ENCODE measurements around the gene TAF11L3.
"Not testable (repeated sequence)": the region's sequence is repeated elsewhere in the genome, so short reads cannot be mapped to it uniquely, and the experiment has no call there.

Gene TAF11L3

GRCh38 chr5:17497931-17498330 lies 20.2 kb upstream of the TAF11L3 start, which contains the start of gene TAF11L2:
Gene TAF11L2, plus strand, starts transcription at chr5:17498231.
- H3K9me3 ChIP-seq (ENCODE audit: low read length); H3K36me3 ChIP-seq (ENCODE audit: insufficient read depth, low read length); H3K9ac ChIP-seq (ENCODE audit: low read length); H3K4me3 ChIP-seq (ENCODE audit: low read depth in 1 of 2, low read length in 2 of 2); H3K4me1 ChIP-seq (ENCODE audit: insufficient read depth, low read length); H3K27ac ChIP-seq (ENCODE audit: low read depth, low read length); H3K27me3 ChIP-seq (ENCODE audit: control insufficient read depth in 1 of 2, insufficient read depth in 2 of 2, low read length in 2 of 2): not testable (repeated sequence)

DNA sequence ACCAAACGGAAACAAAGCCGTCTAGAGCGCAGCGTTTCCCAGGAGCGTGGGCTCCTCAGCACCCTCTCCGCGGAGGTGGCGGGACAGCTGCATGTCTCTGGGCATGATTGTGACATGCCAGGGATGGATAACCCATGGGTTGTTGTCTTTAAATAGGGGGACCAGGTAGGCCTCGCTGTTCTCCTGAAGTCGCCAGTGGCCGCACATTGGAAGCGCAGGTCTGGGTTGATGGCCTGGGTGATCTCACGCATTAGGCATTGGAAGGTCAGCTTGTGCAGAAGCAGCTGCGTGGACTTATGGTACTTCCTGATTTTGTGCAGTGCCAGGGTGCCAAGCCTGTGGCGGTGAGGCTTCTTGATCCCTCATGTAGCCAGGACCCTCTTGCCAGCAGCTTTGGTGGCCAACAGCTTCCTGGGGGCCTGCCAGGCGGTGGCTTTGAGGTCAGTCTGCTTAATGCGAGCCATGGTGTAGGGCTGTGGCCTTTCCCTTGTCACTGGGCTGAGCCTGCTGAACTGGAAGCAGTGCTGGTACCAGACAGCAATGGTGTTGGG lies 6.3 kb upstream of the TAF11L3 start:
- Histone ChIP-seq H3K4me1 (ENCODE audit: insufficient read depth, low read length) (no peaks in the 10 kb centered on the region), H3K36me3 (ENCODE audit: insufficient read depth, low read length) (no peaks in the 10 kb centered on the region)

DNA sequence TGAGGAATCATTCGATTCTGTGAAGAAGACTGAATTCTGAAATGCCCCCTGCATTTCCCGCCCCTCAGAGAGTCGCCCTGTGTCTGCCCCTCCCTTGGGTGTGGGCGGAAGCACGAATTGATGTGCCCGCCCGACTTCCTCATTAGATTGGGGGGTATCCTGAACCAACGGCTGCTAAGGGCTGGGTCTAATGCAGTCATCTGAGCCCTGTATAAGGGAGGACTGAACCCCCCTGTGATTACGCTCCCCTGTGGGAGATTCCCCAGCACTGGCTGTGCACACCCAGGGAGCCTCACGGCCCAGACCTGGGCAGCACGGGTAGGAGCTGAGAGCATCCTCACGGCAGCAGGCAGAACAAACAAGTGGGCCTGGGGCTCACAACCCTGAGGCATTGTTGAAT lies 641 bp upstream of the TAF11L3 start:
- H3K27ac ChIP-seq (ENCODE audit: low read depth, low read length); H3K9me3 ChIP-seq (ENCODE audit: low read length); H3K4me3 ChIP-seq (ENCODE audit: low read depth in 1 of 2, low read length in 2 of 2); H3K9ac ChIP-seq (ENCODE audit: low read length); H3K4me1 ChIP-seq (ENCODE audit: insufficient read depth, low read length); H3K36me3 ChIP-seq (ENCODE audit: insufficient read depth, low read length); H3K27me3 ChIP-seq (ENCODE audit: control insufficient read depth in 1 of 2, insufficient read depth in 2 of 2, low read length in 2 of 2): not testable (repeated sequence)

More for the DNA sequence above, 6.3 kb upstream of the TAF11L3 start:
- Histone ChIP-seq H3K27ac (ENCODE audit: low read depth, low read length) (no peak overlapping the region), H3K9me3 (ENCODE audit: low read length) (no peaks in the 10 kb centered on the region), H3K27me3 (ENCODE audit: control insufficient read depth in 1 of 2, insufficient read depth in 2 of 2, low read length in 2 of 2) (no peaks in the 10 kb centered on the region), H3K4me3 (ENCODE audit: low read depth in 1 of 2, low read length in 2 of 2) (no peak overlapping the region), H3K9ac (ENCODE audit: low read length) (no peak overlapping the region)

- H3K4me1 ChIP-seq (ENCODE audit: insufficient read depth, low read length); H3K27me3 ChIP-seq (ENCODE audit: control insufficient read depth in 1 of 2, insufficient read depth in 2 of 2, low read length in 2 of 2); H3K27ac ChIP-seq (ENCODE audit: low read depth, low read length); H3K4me3 ChIP-seq (ENCODE audit: low read depth in 1 of 2, low read length in 2 of 2); H3K36me3 ChIP-seq (ENCODE audit: insufficient read depth, low read length); H3K9me3 ChIP-seq (ENCODE audit: low read length); H3K9ac ChIP-seq (ENCODE audit: low read length): not testable (repeated sequence)
Measured at GRCh38 chr5:17519508-17519907, 1.3 kb downstream of the TAF11L3 start.

DNA sequence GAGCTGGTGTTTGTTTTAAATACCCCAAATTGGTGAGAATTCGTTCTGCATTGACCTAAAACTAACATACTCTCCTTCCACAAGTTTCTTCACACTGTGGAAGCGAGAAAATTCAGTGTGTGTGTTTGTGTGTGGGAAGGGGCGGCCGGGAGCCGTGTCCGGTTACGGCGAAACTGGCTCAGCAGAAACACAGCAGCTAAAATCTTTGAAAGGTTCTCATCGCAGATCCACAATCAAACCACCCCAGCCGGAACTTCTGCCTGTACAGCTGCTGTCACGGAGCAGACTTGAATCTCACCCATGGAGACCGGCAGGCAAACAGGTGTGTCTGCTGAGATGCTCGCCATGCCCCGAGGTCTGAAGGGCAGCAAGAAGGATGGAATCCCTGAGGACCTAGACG lies 3.3 kb downstream of the TAF11L3 start, which contains the start of gene TAF11L4:
TAF11L4 (plus strand) TSS at position 301 of the 400 bp plus-strand sequence.
- H3K27ac ChIP-seq (ENCODE audit: low read depth, low read length); H3K36me3 ChIP-seq (ENCODE audit: insufficient read depth, low read length); H3K9me3 ChIP-seq (ENCODE audit: low read length); H3K4me3 ChIP-seq (ENCODE audit: low read depth in 1 of 2, low read length in 2 of 2); H3K4me1 ChIP-seq (ENCODE audit: insufficient read depth, low read length); H3K9ac ChIP-seq (ENCODE audit: low read length); H3K27me3 ChIP-seq (ENCODE audit: control insufficient read depth in 1 of 2, insufficient read depth in 2 of 2, low read length in 2 of 2): not testable (repeated sequence)

DNA sequence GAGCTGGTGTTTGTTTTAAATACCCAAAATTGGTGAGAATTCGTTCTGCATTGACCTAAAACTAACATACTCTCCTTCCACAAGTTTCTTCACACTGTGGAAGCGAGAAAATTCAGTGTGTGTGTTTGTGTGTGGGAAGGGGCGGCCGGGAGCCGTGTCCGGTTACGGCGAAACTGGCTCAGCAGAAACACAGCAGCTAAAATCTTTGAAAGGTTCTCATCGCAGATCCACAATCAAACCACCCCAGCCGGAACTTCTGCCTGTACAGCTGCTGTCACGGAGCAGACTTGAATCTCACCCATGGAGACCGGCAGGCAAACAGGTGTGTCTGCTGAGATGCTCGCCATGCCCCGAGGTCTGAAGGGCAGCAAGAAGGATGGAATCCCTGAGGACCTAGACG lies 6.8 kb downstream of the TAF11L3 start, which contains the start of gene TAF11L5:
TAF11L5 (plus strand) TSS at position 301 of the 400 bp plus-strand sequence.
- H3K27me3 ChIP-seq (ENCODE audit: control insufficient read depth in 1 of 2, insufficient read depth in 2 of 2, low read length in 2 of 2); H3K4me1 ChIP-seq (ENCODE audit: insufficient read depth, low read length); H3K27ac ChIP-seq (ENCODE audit: low read depth, low read length): not testable (repeated sequence)

DNA sequence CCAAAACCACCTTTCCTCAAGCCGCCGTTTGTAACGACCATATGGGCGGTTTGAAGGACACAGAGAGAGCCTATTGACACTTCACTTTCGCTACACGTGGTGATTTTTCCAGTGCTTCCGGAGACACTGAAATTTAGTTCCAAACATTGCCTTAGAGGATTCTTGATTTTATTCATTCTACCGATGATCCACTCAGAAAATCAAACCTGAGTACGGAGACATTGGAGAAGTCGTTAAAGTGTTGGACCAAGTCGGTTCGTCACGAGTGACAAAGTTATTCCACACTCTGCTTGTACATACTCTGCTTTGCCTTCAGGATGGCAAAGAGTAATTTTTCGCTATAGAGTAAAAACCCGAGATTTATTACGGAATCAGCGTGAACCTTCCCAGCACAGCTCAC lies 8.3 kb downstream of the TAF11L3 start:
- H3K4me1 ChIP-seq (ENCODE audit: insufficient read depth, low read length); H3K36me3 ChIP-seq (ENCODE audit: insufficient read depth, low read length); H3K27ac ChIP-seq (ENCODE audit: low read depth, low read length); H3K4me3 ChIP-seq (ENCODE audit: low read depth in 1 of 2, low read length in 2 of 2); H3K9ac ChIP-seq (ENCODE audit: low read length); H3K9me3 ChIP-seq (ENCODE audit: low read length); H3K27me3 ChIP-seq (ENCODE audit: control insufficient read depth in 1 of 2, insufficient read depth in 2 of 2, low read length in 2 of 2): not testable (repeated sequence)

More for the DNA sequence above, 6.8 kb downstream of the TAF11L3 start, which contains the start of gene TAF11L5:
- H3K4me3 ChIP-seq (ENCODE audit: low read depth in 1 of 2, low read length in 2 of 2); H3K9me3 ChIP-seq (ENCODE audit: low read length); H3K36me3 ChIP-seq (ENCODE audit: insufficient read depth, low read length); H3K9ac ChIP-seq (ENCODE audit: low read length): not testable (repeated sequence)

- not testable (repeated sequence) for H3K4me1 ChIP-seq (ENCODE audit: insufficient read depth, low read length); H3K4me3 ChIP-seq (ENCODE audit: low read depth in 1 of 2, low read length in 2 of 2); H3K27ac ChIP-seq (ENCODE audit: low read depth, low read length); H3K9me3 ChIP-seq (ENCODE audit: low read length); H3K27me3 ChIP-seq (ENCODE audit: control insufficient read depth in 1 of 2, insufficient read depth in 2 of 2, low read length in 2 of 2); H3K9ac ChIP-seq (ENCODE audit: low read length); H3K36me3 ChIP-seq (ENCODE audit: insufficient read depth, low read length)
Measured at GRCh38 chr5:17528369-17528768, 10.2 kb downstream of the TAF11L3 start, which contains the start of gene TAF11L6. Gene TAF11L6, plus strand, starts transcription at chr5:17528669.

All from muscle layer of colon (tissue), 2 donors.